ENCODE measurements around the gene ATXN1. TPM values are rescaled to one million over a fixed set of nuclear protein-coding genes. Genes with fewer than 3 reads are reported as not detected.

Gene ATXN1
- total RNA-seq, 4 donors from 2014 or later = 21.0 to 102 (median 51.1) TPM

GRCh38 chr6:16403831-16404230 is 357.4 kb downstream of the ATXN1 start:
- H3K36me3 ChIP-seq = no peaks in the 10 kb centered on the region
- no peaks in the 10 kb centered on the region for H3K9me3 ChIP-seq
- H3K27me3 ChIP-seq = no peaks in the 10 kb centered on the region
- TF ChIP-seq CTCF (IDR thresholded peaks at IDR 0.05) = peak in 1 of 4 experiments; percentile 18
- no peak for TF ChIP-seq POLR2A (IDR thresholded peaks at IDR 0.05)
- peaks cover 15 to 23% of the 10 kb centered on the region in 2 donors for H3K4me1 ChIP-seq
- intact Hi-C loops (cut with DNase I; ENCODE audit: low total_unique reads) = loop anchor here (10.0 kb wide), 1 partner anchor 59 kb away; no protein-coding TSS in a partner anchor
- H3K27ac ChIP-seq = peak overlapping the region; percentile 60 to 77
- no peak overlapping the region for H3K4me3 ChIP-seq
- no peak for DNase-seq

GRCh38 chr6:16402581-16402900 is 358.7 kb downstream of the ATXN1 start:
- H3K4me1 ChIP-seq = peaks cover 17 to 23% of the 10 kb centered on the region in 2 donors
- intact Hi-C loops (cut with DNase I; ENCODE audit: low total_unique reads) = loop anchor here (10.0 kb wide), 1 partner anchor 58 kb away; no protein-coding TSS in a partner anchor
- DNase-seq = peak; percentile 78 to 89
- no peaks in the 10 kb centered on the region for H3K9me3 ChIP-seq
- H3K27me3 ChIP-seq = no peaks in the 10 kb centered on the region
- no peaks in the 10 kb centered on the region for H3K36me3 ChIP-seq
- peak overlapping the region; percentile 60 to 76 for H3K27ac ChIP-seq
- TF ChIP-seq CTCF (IDR thresholded peaks at IDR 0.05) = peak in 1 of 4 experiments; percentile 10
- TF ChIP-seq POLR2A (IDR thresholded peaks at IDR 0.05) = no peak
- H3K4me3 ChIP-seq = no peak overlapping the region

GRCh38 chr6:16400248-16400760 is 361.0 kb downstream of the ATXN1 start:
- H3K4me3 ChIP-seq = no peak overlapping the region
- H3K27ac ChIP-seq = peak overlapping the region; percentile 60 to 76
- no peak for TF ChIP-seq CTCF (IDR thresholded peaks at IDR 0.05)
- no peak for TF ChIP-seq POLR2A (IDR thresholded peaks at IDR 0.05)
- DNase-seq = no peak
- H3K9me3 ChIP-seq = no peaks in the 10 kb centered on the region
- H3K4me1 ChIP-seq = peaks cover 13% of the 10 kb centered on the region in 2 donors
- H3K36me3 ChIP-seq = no peaks in the 10 kb centered on the region
- H3K27me3 ChIP-seq = no peaks in the 10 kb centered on the region
- intact Hi-C loops (cut with DNase I; ENCODE audit: low total_unique reads) = loop anchor here (10.0 kb wide), 1 partner anchor 56 kb away; no protein-coding TSS in a partner anchor

- no peak for DNase-seq
- TF ChIP-seq POLR2A (IDR thresholded peaks at IDR 0.05) (no peak), CTCF (IDR thresholded peaks at IDR 0.05) (no peak)
- Histone ChIP-seq H3K4me1 (peaks cover 13% of the 10 kb centered on the region in 2 donors), H3K36me3 (no peaks in the 10 kb centered on the region), H3K27me3 (no peaks in the 10 kb centered on the region), H3K27ac (peak overlapping the region; percentile 60 to 76), H3K9me3 (no peaks in the 10 kb centered on the region), H3K4me3 (no peak overlapping the region)
- intact Hi-C loops (cut with DNase I; ENCODE audit: low total_unique reads) = loop anchor here (10.0 kb wide), 1 partner anchor 55 kb away; no protein-coding TSS in a partner anchor
Observed at GRCh38 chr6:16399695-16400094, 361.6 kb downstream of the ATXN1 start.

GRCh38 chr6:16399158-16399557 is 362.1 kb downstream of the ATXN1 start:
- H3K4me1 ChIP-seq = peaks cover 13% of the 10 kb centered on the region in 2 donors
- TF ChIP-seq POLR2A (IDR thresholded peaks at IDR 0.05) = no peak
- no peak for TF ChIP-seq CTCF (IDR thresholded peaks at IDR 0.05)
- DNase-seq = no peak
- no peaks in the 10 kb centered on the region for H3K27me3 ChIP-seq
- H3K4me3 ChIP-seq = no peak overlapping the region
- H3K36me3 ChIP-seq = no peaks in the 10 kb centered on the region
- no peaks in the 10 kb centered on the region for H3K9me3 ChIP-seq
- peak overlapping the region; percentile 60 to 76 for H3K27ac ChIP-seq
- intact Hi-C loops (cut with DNase I; ENCODE audit: low total_unique reads) = no loop called here
